HEK293T (cell line): Measurements from ENCODE around the gene TCERG1L.

ENCODE experiments used
- CTCF ChIA-PET: fragments of 350-600 bp; formaldehyde crosslinking; extraction: SDS; loops from one replicate; lab custom pipeline; 2021; ENCODE audit warnings: antibody characterized with exemption, inconsistent platforms; lab: Yijun Ruan, JAX
- POLR2A ChIA-PET: fragments of 350-600 bp; formaldehyde crosslinking; extraction: SDS; loops from one replicate; lab custom pipeline; 2020; ENCODE audit warnings: antibody characterized with exemption, inconsistent platforms; lab: Yijun Ruan, JAX
- DNase-seq: peaks from one replicate; pipeline ENCODE4 v3.0.0; 2012; ENCODE audit warnings: mixed read lengths; ENCODE audit errors: extremely low spot score
- ARNT ChIP-seq: fragments of 450-650 bp; IDR thresholded peaks from 2 replicates; pipeline ENCODE4 v1.6.1; 2017; ENCODE audit warnings: mild to moderate bottlenecking
- BHLHE40 ChIP-seq: fragments of 450-650 bp; IDR thresholded peaks from 2 replicates; pipeline ENCODE4 v1.6.1; 2016; ENCODE audit warnings: mild to moderate bottlenecking, moderate library complexity, borderline replicate concordance
- CTBP1 ChIP-seq: fragments of 450-650 bp; IDR thresholded peaks from 2 replicates; pipeline ENCODE4 v1.6.1; 2016; ENCODE audit warnings: borderline replicate concordance
- ELF4 ChIP-seq: fragments of 450-650 bp; IDR thresholded peaks from 2 replicates; pipeline ENCODE4 v1.6.1; 2017; ENCODE audit warnings: antibody characterized with exemption
- FOXA1 ChIP-seq: fragments of 450-650 bp; IDR thresholded peaks from 2 replicates; pipeline ENCODE4 v1.6.1; 2016; ENCODE audit warnings: mild to moderate bottlenecking
- FOXK2 ChIP-seq: fragments of 450-650 bp; IDR thresholded peaks from 2 replicates; pipeline ENCODE4 v1.6.1; 2016; ENCODE audit warnings: mild to moderate bottlenecking
- FOXM1 ChIP-seq: fragments of 450-650 bp; IDR thresholded peaks from 2 replicates; pipeline ENCODE4 v1.6.1; 2017; ENCODE audit warnings: mild to moderate bottlenecking, borderline replicate concordance
- HDGF ChIP-seq: fragments of 450-650 bp; IDR thresholded peaks from 2 replicates; pipeline ENCODE4 v1.6.1; 2017; ENCODE audit warnings: antibody characterized with exemption, borderline replicate concordance
- L3MBTL2 ChIP-seq: fragments of 450-650 bp; conservative IDR thresholded peaks from 2 replicates; pipeline ENCODE4 v1.6.1; 2016; ENCODE audit warnings: mild to moderate bottlenecking
- LEF1 ChIP-seq: fragments of 450-650 bp; IDR thresholded peaks from 2 replicates; pipeline ENCODE4 v1.6.1; 2017; ENCODE audit warnings: mild to moderate bottlenecking, borderline replicate concordance
- NFRKB ChIP-seq: fragments of 450-650 bp; IDR thresholded peaks from 2 replicates; pipeline ENCODE4 v1.6.1; 2016; ENCODE audit warnings: mild to moderate bottlenecking, moderate library complexity
- SP1 ChIP-seq: fragments of 450-650 bp; IDR thresholded peaks from 2 replicates; pipeline ENCODE4 v1.6.1; 2017
- SUZ12 ChIP-seq: fragments of 450-650 bp; IDR thresholded peaks from 2 replicates; pipeline ENCODE4 v1.6.1; 2016; ENCODE audit warnings: mild to moderate bottlenecking
- TARDBP ChIP-seq: fragments of 450-650 bp; IDR thresholded peaks from 2 replicates; pipeline ENCODE4 v1.6.1; 2016
- ZNF384 ChIP-seq: fragments of 450-650 bp; IDR thresholded peaks from 2 replicates; pipeline ENCODE4 v1.6.1; 2016
- TF ChIP-seq, protein P1 (sequence below): fragments of 450-650 bp; IDR thresholded peaks from 2 replicates; pipeline ENCODE4 v1.6.1; 2016

The TCERG1L gene

GRCh38 chr10:131312478-131312836 is 936 bp upstream of the TCERG1L start:
- TF ChIP-seq FOXA1 (no peak), LEF1 (no peak), NFRKB (no peak), TARDBP (no peak), SP1 (no peak), ELF4 (no peak), SUZ12 (no peak), HDGF (no peak), ARNT (no peak), L3MBTL2 (no peak), FOXM1 (no peak), FOXK2 (no peak), ZNF384 (no peak), CTBP1 (no peak), BHLHE40 (no peak)
- TF ChIP-seq, protein P1, sequence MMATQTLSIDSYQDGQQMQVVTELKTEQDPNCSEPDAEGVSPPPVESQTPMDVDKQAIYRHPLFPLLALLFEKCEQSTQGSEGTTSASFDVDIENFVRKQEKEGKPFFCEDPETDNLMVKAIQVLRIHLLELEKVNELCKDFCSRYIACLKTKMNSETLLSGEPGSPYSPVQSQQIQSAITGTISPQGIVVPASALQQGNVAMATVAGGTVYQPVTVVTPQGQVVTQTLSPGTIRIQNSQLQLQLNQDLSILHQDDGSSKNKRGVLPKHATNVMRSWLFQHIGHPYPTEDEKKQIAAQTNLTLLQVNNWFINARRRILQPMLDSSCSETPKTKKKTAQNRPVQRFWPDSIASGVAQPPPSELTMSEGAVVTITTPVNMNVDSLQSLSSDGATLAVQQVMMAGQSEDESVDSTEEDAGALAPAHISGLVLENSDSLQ = no peak
- POLR2A ChIA-PET = no interaction called here
- DNase-seq = no peak
- CTCF ChIA-PET = no interaction called here

- DNase-seq = no peak
- POLR2A ChIA-PET = no interaction called here
- TF ChIP-seq ARNT (no peak), SP1 (no peak)
- CTCF ChIA-PET = no interaction called here
These were observed 190 bp downstream of the TCERG1L start for GRCh38 chr10:131311402-131311660.

GRCh38 chr10:131310551-131311401 is 745 bp downstream of the TCERG1L start:
- POLR2A ChIA-PET = no interaction called here
- no peak for TF ChIP-seq BHLHE40
- TF ChIP-seq L3MBTL2 = no peak
- no peak for TF ChIP-seq NFRKB
- no peak for TF ChIP-seq ARNT
- no peak for TF ChIP-seq HDGF
- TF ChIP-seq FOXK2 = no peak
- no peak for TF ChIP-seq CTBP1
- TF ChIP-seq TARDBP = no peak
- TF ChIP-seq FOXM1 = no peak
- TF ChIP-seq SP1 = no peak
- no peak for TF ChIP-seq ZNF384
- no peak for TF ChIP-seq SUZ12
- no peak for TF ChIP-seq ELF4
- TF ChIP-seq FOXA1 = no peak
- TF ChIP-seq, protein P1 = no peak
- no peak for DNase-seq
- CTCF ChIA-PET = no interaction called here

DNA sequence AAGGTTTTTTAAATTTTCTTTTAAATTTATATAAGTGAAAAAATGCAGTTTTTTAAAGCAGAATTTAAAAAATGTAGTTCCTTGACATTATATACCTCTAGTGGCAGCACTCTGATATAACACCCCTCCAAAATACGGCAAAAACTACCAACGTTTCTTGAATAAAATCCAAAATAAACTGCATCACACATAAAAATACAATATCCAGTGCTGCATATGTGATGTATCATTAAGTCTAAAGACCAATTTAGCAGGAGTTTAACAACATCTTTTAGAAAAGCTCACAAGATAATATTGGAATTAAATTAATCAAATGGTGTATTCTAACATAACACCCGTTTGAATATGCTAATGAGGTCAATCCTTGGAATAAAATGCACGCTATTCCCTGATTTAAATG is 1.4 kb downstream of the TCERG1L start:
- CTCF ChIA-PET = no interaction called here
- POLR2A ChIA-PET = no interaction called here
- no peak for TF ChIP-seq L3MBTL2
- no peak for TF ChIP-seq FOXK2
- no peak for TF ChIP-seq FOXA1
- no peak for TF ChIP-seq FOXM1
- no peak for TF ChIP-seq BHLHE40
- DNase-seq = no peak

GRCh38 chr10:131300508-131300907 is 11.0 kb downstream of the TCERG1L start:
- DNase-seq = no peak
- TF ChIP-seq FOXM1 (no peak), L3MBTL2 (no peak), BHLHE40 (no peak), SUZ12 (no peak), FOXK2 (no peak), ARNT (no peak)
- POLR2A ChIA-PET = no interaction called here
- CTCF ChIA-PET = no interaction called here

DNA sequence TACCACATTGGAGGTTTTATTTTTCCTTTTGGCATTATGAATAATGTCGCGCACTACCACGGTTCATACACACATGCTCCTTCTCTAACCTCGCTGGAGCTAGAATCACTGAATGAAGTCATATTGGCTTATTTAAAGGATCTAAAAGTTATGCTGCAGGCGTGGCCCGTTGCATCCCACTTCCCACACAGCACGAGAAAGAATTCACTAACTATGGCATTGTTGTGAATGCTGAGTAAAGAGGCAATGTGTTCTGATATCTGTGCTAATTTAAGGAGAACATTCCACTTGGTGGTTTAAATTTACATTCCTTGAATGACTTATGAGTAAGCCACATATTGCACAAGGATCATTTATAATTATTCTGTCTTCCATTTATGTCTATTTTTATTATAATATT is 20.7 kb downstream of the TCERG1L start:
- DNase-seq = no peak
- POLR2A ChIA-PET = no interaction called here
- TF ChIP-seq ARNT (no peak), SP1 (no peak), ZNF384 (no peak), FOXK2 (no peak), FOXA1 (no peak), SUZ12 (no peak)
- TF ChIP-seq, protein P1 = no peak
- CTCF ChIA-PET = no interaction called here

GRCh38 chr10:131288648-131289047 is 22.9 kb downstream of the TCERG1L start:
- POLR2A ChIA-PET = no interaction called here
- CTCF ChIA-PET = interaction anchor here (0.7 kb wide), 1 partner anchor 29 kb away, joined by 4 read pairs; no protein-coding TSS in a partner anchor
- DNase-seq = no peak
- no peak for TF ChIP-seq ZNF384
- TF ChIP-seq FOXK2 = no peak
- TF ChIP-seq ELF4 = no peak
- TF ChIP-seq ARNT = no peak
- no peak for TF ChIP-seq NFRKB
- no peak for TF ChIP-seq SP1
- no peak for TF ChIP-seq FOXA1
- TF ChIP-seq TARDBP = no peak
- no peak for TF ChIP-seq BHLHE40
- TF ChIP-seq FOXM1 = no peak
- TF ChIP-seq SUZ12 = no peak
- TF ChIP-seq L3MBTL2 = no peak
- TF ChIP-seq LEF1 = no peak
